A673 (cell line): Measurements from ENCODE around the gene C16orf74. TPM values are rescaled to one million over a fixed set of nuclear protein-coding genes. Genes with fewer than 3 reads are reported as not detected.

Source experiments
- BruUV-seq: library from RNA; stranded (reverse); fragments of 400-500 nt; replicated peaks from 2 replicates; lab custom pipeline; 2021; lab: Mats Ljungman, UMichigan
- CTCF ChIA-PET: fragments of 300-600 bp; sonication (Branson Sonifier 250); formaldehyde crosslinking; loops from one replicate; lab custom pipeline; 2022; ENCODE audit warnings: antibody characterized with exemption; lab: Charles Lee
- POLR2A ChIA-PET: fragments of 300-600 bp; sonication (Branson Sonifier 250); formaldehyde crosslinking; loops from one replicate; lab custom pipeline; 2022; ENCODE audit warnings: antibody characterized with exemption; ENCODE audit not compliant: low non-redundant PET; lab: Charles Lee
- DNase-seq: peaks from one replicate; pipeline ENCODE4 v3.0.0-alpha.2; 2015; ENCODE audit warnings: low spot score
- H3K27ac ChIP-seq: fragments of 200-600 bp; sonication (generic); 2 replicates; pipeline ENCODE4 v1.5.1; 2016; ENCODE audit warnings: mixed run types, low read depth, mild to moderate bottlenecking, mixed read lengths, antibody characterized with exemption, low read length; ENCODE audit not compliant: poor library complexity, severe bottlenecking
- H3K27me3 ChIP-seq: fragments of 200-600 bp; sonication (generic); replicated peaks from 2 replicates; pipeline ENCODE4 v1.6.1; 2017; ENCODE audit warnings: mixed run types, low read depth, mild to moderate bottlenecking, mixed read lengths, antibody characterized with exemption, low read length; ENCODE audit not compliant: insufficient read depth, poor library complexity
- H3K36me3 ChIP-seq: fragments of 200-600 bp; sonication (generic); 2 replicates; pipeline ENCODE4 v1.6.1; 2016; ENCODE audit warnings: mixed run types, mild to moderate bottlenecking, mixed read lengths, antibody characterized with exemption, low read length; ENCODE audit not compliant: insufficient read depth, poor library complexity, severe bottlenecking
- H3K4me1 ChIP-seq: fragments of 200-600 bp; sonication (generic); 2 replicates; pipeline ENCODE4 v1.6.1; 2017; ENCODE audit warnings: mixed run types, mild to moderate bottlenecking, mixed read lengths, antibody characterized with exemption, low read length; ENCODE audit not compliant: insufficient read depth, poor library complexity, severe bottlenecking
- H3K4me3 ChIP-seq: fragments of 200-600 bp; sonication (generic); 2 replicates; pipeline ENCODE4 v1.5.1; 2016; ENCODE audit warnings: low read depth, mixed run types, mild to moderate bottlenecking, mixed read lengths, low read length; ENCODE audit not compliant: poor library complexity, severe bottlenecking
- H3K9me3 ChIP-seq: fragments of 200-600 bp; sonication (generic); 2 replicates; pipeline ENCODE4 v1.6.1; 2016; ENCODE audit warnings: mixed run types, low read depth, mild to moderate bottlenecking, mixed read lengths, antibody characterized with exemption, low read length; ENCODE audit not compliant: poor library complexity, severe bottlenecking
- CTCF ChIP-seq: fragments of 300-800, 200-600 bp; sonication (generic); conservative IDR thresholded peaks from 2 replicates; pipeline ENCODE4 v1.5.1; 2017; ENCODE audit warnings: low read depth, mild to moderate bottlenecking, antibody characterized with exemption, low read length, moderate library complexity, mixed read lengths
- EZH2 ChIP-seq: fragments of 200-600 bp; sonication (generic); IDR thresholded peaks from 2 replicates; pipeline ENCODE4 v1.6.1; 2017; ENCODE audit warnings: borderline replicate concordance, low read depth, mild to moderate bottlenecking, mixed read lengths, antibody characterized with exemption, low read length; ENCODE audit not compliant: poor library complexity, severe bottlenecking
- intact Hi-C: fragments of 100-400 bp; cut with micrococcal nuclease; formaldehyde crosslinking; loops from one replicate; pipeline ENCODE4 v1.10.0; 2022; ENCODE audit not compliant: unreplicated experiment
- total RNA-seq: library from RNA; stranded (reverse); gene quantifications from 2 replicates; pipeline ENCODE4 v1.2.3, GENCODE V29; 2021

Gene C16orf74
- total RNA-seq, 1 experiment from 2014 or later: 3.8 TPM

DNA sequence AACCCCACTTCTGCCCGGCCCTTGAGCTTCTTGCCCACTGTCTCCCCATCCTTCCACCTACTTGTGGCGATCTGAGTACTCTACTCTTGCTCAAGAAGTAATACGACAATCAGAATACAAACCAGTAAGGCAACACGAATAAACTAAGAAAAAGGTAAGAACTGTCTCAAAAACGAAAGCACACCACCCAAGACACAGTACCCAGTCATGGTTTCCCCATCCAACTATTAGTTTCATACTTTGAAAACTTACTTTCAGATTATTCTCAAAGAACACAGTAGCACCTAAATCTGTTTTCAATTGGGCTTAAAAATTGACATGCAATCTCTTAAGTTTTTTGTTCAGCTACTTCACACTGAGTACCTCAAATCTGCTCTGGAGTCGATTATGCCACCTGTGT, 76.1 kb downstream of the C16orf74 start:
- Histone ChIP-seq H3K9me3 (no peaks in the 10 kb centered on the region), H3K27ac (peak overlapping the region; percentile 9), H3K4me1 (peaks cover 15% of the 10 kb centered on the region), H3K27me3 (no peaks in the 10 kb centered on the region), H3K4me3 (no peak overlapping the region), H3K36me3 (peaks cover 94% of the 10 kb centered on the region)
- POLR2A ChIA-PET: interaction anchor here (0.5 kb wide), 1 partner anchor 21 kb away, joined by 4 read pairs; no protein-coding TSS in a partner anchor
- DNase-seq: no peak
- TF ChIP-seq EZH2 (no peak), CTCF (no peak)
- intact Hi-C loops: loop anchor here (1.0 kb wide), 1 partner anchor 43 kb away; no protein-coding TSS in a partner anchor
- CTCF ChIA-PET: no interaction called here
- no TSS peak for BruUV-seq

DNA sequence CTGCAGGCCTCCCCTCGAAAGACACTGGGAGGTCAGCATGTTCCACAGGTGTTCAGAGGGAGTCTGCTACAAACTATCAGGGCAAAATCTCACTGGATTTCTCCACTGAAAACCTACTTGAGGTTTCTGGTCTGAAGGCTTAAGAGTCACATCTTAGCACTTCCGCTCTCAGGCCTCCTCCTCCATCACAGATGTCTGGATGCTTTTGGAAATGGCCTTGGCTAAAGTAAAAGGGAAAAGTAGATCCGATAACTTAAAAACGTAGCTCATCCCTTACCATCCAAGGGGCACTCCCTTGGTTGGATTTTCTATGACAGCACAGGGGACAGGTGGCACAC, 76.5 kb downstream of the C16orf74 start:
- H3K4me3 ChIP-seq: no peak overlapping the region
- no peak for TF ChIP-seq EZH2
- no peak for TF ChIP-seq CTCF
- CTCF ChIA-PET: no interaction called here
- POLR2A ChIA-PET: interaction anchor here (0.5 kb wide), 2 partner anchors 21 to 28 kb away, joined by 4 to 7 read pairs; no protein-coding TSS in a partner anchor
- DNase-seq: no peak
- intact Hi-C loops: no loop called here
- peak overlapping the region; percentile 9 for H3K27ac ChIP-seq
- no peaks in the 10 kb centered on the region for H3K27me3 ChIP-seq
- peaks cover 15% of the 10 kb centered on the region for H3K4me1 ChIP-seq
- H3K9me3 ChIP-seq: no peaks in the 10 kb centered on the region
- no TSS peak for BruUV-seq
- peaks cover 94% of the 10 kb centered on the region for H3K36me3 ChIP-seq

GRCh38 chr16:85673529-85674417, 77.1 kb downstream of the C16orf74 start:
- H3K27ac ChIP-seq: peak overlapping the region; percentile 40
- intact Hi-C loops: no loop called here
- peaks cover 94% of the 10 kb centered on the region for H3K36me3 ChIP-seq
- peak; percentile 71 for DNase-seq
- TF ChIP-seq CTCF (no peak), EZH2 (no peak)
- ChIA-PET POLR2A (interaction anchor here (0.5 kb wide), 2 partner anchors 22 to 28 kb away, joined by 4 to 7 read pairs; no protein-coding TSS in a partner anchor), CTCF (no interaction called here)
- no peak overlapping the region for H3K4me3 ChIP-seq
- no peaks in the 10 kb centered on the region for H3K9me3 ChIP-seq
- no TSS peak for BruUV-seq
- no peaks in the 10 kb centered on the region for H3K27me3 ChIP-seq
- H3K4me1 ChIP-seq: peaks cover 15% of the 10 kb centered on the region
